Skeletal muscle tissue (tissue), 4 donors: ENCODE data around the gene HMGB1. TPM values are rescaled to one million over a fixed set of nuclear protein-coding genes. Genes with fewer than 3 reads are reported as not detected.

Source experiments
- H3K27ac ChIP-seq: one replicate; pipeline ENCODE4 v1.7.0; 2013; ENCODE audit warnings: mild to moderate bottlenecking, low read depth, low read length, inconsistent platforms
- H3K27me3 ChIP-seq, 3 donors: one replicate each; pipeline ENCODE4 v1.7.0; 2013; ENCODE audit warnings: low read length in 3 of 3; ENCODE audit not compliant: control insufficient read depth in 3 of 3, insufficient read depth in 3 of 3
- H3K36me3 ChIP-seq, 3 donors: one replicate each; pipeline ENCODE4 v1.7.0; 2013; ENCODE audit warnings: low read length in 3 of 3; ENCODE audit not compliant: control insufficient read depth in 3 of 3, insufficient read depth in 3 of 3
- H3K4me1 ChIP-seq, 3 donors: one replicate each; pipeline ENCODE4 v1.7.0; 2013; ENCODE audit warnings: low read length in 3 of 3, mild to moderate bottlenecking in 3 of 3; ENCODE audit not compliant: control insufficient read depth in 3 of 3, insufficient read depth in 3 of 3
- H3K4me3 ChIP-seq, 3 donors: one replicate each; pipeline ENCODE4 v1.7.0; 2013; ENCODE audit warnings: low read length in 3 of 3
- H3K9ac ChIP-seq, 3 donors: one replicate each; pipeline ENCODE4 v1.7.0; 2013; ENCODE audit warnings: low read length in 3 of 3, mild to moderate bottlenecking in 3 of 3, moderate library complexity in 2 of 3, low read depth in 1 of 3
- H3K9me3 ChIP-seq, 3 donors: one replicate each; pipeline ENCODE4 v1.7.0; 2013; ENCODE audit warnings: low read length in 3 of 3; ENCODE audit not compliant: control insufficient read depth in 3 of 3
- total RNA-seq: library from RNA; depleted of rRNA; stranded (reverse); fragments of >200 nt; gene quantifications from one replicate; pipeline ENCODE4 v1.2.3, GENCODE V29; 2014
- donor health status: Osteomylitis.

HMGB1 gene
- total RNA-seq, 1 donor from 2014 or later: 61.6 TPM

DNA sequence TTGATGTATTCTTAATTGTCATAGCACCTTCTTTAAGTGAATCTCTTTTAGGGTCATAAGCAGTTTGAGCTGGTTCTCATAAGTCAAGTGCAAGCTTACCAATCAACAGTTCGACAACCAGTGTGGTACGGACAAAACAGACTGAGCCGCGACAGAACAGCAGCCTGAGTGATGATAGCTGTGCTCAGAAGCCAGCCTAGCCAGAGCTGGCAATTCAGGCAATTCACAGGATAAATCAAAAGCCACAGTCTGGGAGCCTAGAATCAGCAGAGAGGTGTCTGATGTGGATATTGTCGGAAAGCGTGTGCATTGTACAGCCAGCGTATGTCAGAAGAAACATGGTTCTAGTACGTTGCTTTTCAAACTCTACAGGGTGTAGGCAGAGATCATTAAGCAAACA, 28.6 kb downstream of the HMGB1 start:
- no peaks in the 10 kb centered on the region for H3K4me1 ChIP-seq
- H3K27ac ChIP-seq: no peak overlapping the region
- H3K9ac ChIP-seq: no peak overlapping the region
- no peaks in the 10 kb centered on the region for H3K27me3 ChIP-seq
- H3K9me3 ChIP-seq: no peaks in the 10 kb centered on the region
- H3K36me3 ChIP-seq: no peaks in the 10 kb centered on the region
- H3K4me3 ChIP-seq: no peak overlapping the region

DNA sequence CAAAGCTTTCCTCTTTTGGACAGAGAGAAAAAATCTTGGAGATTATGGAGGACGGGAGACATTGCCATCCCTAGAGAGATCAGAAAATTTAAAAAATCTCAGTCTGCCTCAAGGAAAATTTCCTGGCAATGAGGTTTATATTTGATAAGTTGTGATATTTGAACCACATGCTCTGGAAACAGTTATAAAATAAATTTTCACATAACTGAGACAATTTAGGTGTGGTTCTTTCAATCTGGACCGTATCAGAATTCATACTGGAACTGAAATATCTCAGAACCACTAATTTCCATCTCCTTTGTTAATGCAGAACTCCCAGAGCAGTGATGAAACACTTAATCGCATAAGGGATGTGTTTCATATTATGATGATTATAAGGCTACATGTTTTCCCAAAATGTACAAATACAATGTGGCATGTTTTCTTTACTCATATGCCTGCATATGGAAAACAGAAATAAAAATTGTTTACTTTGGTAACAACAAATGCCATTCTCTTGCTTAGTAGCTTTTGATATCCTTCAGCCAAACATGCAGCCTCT, 29.8 kb downstream of the HMGB1 start:
- no peaks in the 10 kb centered on the region for H3K9me3 ChIP-seq

DNA sequence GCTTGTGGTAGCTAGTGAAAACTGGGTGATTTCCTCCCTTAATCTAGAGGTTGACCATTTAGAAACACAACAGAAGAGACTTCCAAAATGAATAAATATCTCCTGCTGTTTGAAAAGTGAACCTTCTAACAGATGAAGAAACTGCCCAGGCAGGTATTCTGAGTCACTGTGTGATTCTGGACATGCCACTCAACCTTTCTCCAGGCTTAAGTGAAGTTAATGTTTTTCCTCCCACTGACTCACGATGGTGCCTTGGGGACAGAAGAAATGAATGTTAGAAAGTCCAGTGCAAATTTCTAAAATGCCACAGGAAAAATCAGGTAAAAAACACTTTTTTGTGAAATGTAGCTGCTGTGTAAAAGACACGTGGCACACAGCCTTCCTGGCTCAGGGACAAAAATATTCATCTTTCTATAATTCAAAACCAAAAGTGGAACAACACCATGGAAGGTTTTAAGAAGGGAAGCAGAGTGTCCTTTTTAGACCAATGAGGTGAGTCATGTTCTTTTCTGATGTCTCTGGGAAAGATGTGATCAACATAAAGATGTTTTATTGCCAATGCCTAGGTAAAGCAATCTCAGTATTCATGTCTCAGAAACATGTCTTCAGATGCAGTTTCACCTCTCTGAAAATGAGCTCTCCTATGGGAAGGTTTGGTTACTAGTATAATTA, 34.3 kb downstream of the HMGB1 start:
- Histone ChIP-seq H3K36me3 (no peaks in the 10 kb centered on the region), H3K27ac (no peak overlapping the region), H3K9ac (no peak overlapping the region), H3K4me3 (no peak overlapping the region), H3K27me3 (no peaks in the 10 kb centered on the region), H3K9me3 (no peaks in the 10 kb centered on the region), H3K4me1 (peaks cover 0 to 5% (median 0%) of the 10 kb centered on the region in 3 donors)

More for the DNA sequence above, 29.8 kb downstream of the HMGB1 start:
- H3K27ac ChIP-seq: no peak overlapping the region
- H3K27me3 ChIP-seq: no peaks in the 10 kb centered on the region
- H3K4me1 ChIP-seq: no peaks in the 10 kb centered on the region
- H3K4me3 ChIP-seq: no peak overlapping the region
- no peak overlapping the region for H3K9ac ChIP-seq
- H3K36me3 ChIP-seq: no peaks in the 10 kb centered on the region

DNA sequence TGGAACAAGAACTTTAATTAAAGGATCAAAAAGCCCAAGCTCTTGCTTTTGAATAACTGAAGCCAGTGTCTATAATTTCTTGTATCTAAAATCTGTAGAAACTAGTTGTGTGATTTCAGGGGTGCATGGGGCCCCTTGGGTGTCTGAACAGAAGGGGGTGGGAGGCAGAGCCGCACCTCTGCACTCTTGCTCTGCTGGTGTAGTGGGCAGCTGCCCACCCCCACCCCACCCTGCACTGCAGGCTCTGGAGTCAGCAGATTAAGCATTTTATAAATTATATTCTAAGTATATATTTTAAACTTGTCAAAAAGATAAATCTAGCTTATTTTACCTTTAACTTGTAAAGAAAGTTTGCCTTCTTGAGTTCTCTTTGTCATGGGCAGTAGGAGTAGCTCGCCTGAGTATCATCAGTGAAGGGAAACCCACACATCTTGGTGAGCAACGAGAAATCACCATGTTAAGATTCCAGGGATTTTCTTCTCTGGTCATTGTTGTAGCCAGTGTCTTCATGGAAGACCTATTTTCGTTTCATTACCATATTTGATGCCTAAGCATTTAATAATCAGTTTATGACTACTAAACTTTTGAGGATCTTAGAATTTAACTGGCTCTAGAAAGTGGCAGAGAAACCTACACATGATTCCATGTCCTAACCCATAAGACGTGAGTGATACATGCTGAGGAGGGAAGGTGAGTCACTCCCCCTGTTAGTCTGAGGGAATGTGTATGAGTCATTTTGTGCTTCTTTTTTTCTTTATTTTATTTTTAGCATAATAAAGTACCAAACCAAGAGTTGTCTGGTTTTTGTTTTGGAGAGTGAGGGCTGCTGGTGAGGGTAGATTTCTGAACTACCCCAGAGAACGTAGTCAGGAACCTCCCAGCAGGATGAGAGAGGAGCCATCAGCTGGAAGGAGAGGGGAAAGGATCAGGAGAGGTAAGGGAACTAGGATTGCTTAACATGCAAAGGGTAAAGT, 35.7 kb downstream of the HMGB1 start:
- no peaks in the 10 kb centered on the region for H3K27me3 ChIP-seq
- H3K27ac ChIP-seq: no peak overlapping the region
- H3K9ac ChIP-seq: no peak overlapping the region
- H3K4me3 ChIP-seq: no peak overlapping the region
- H3K36me3 ChIP-seq: no peaks in the 10 kb centered on the region
- peaks cover 0 to 9% (median 0%) of the 10 kb centered on the region in 3 donors for H3K4me1 ChIP-seq
- no peaks in the 10 kb centered on the region for H3K9me3 ChIP-seq

DNA sequence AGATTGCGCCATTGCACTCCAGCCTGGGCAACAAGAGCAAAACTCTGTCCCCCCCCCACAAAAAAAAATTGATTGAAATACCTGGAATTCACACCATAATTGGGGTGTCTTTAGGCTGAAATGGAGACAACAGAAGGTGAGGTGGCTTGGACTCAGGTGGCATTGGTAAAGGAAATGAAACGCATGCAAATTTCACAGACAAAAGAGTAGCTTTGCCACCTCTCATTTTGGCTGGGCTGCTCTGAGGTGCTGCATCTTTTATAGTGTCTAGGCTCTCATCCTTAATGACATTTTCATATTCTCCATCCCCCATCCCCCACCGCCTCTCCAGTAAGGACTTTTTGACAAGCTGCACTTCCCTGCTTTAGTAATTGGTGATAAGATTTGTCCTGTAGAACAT, 36.5 kb downstream of the HMGB1 start:
- Histone ChIP-seq H3K36me3 (no peaks in the 10 kb centered on the region), H3K9me3 (no peaks in the 10 kb centered on the region), H3K27me3 (no peaks in the 10 kb centered on the region), H3K4me3 (no peak overlapping the region), H3K4me1 (peaks cover 0 to 9% (median 0%) of the 10 kb centered on the region in 3 donors), H3K9ac (no peak overlapping the region), H3K27ac (no peak overlapping the region)

DNA sequence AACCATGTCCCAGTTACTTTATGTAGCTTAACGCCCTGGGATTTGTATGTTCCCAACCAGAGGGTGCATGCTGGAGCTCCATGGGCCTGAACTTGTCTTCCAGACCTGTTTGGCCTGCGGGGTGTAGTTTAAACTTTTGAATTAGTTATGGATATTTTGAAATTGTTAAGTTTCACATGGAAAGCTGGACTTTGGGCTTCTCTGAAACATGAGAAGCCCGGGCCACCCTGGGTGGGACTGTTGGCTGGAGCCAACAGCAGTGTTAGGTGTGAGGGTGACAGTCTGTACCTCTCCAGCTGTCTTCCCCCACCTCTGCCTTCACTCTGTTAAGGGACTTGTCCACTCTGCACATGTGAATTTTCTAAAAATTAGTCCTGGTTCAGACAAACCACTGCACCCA, 41.8 kb downstream of the HMGB1 start:
- Histone ChIP-seq H3K4me3 (no peak overlapping the region), H3K4me1 (peaks cover 9 to 14% (median 10%) of the 10 kb centered on the region in 3 donors), H3K9me3 (no peaks in the 10 kb centered on the region), H3K9ac (no peak overlapping the region), H3K27me3 (no peaks in the 10 kb centered on the region), H3K36me3 (no peaks in the 10 kb centered on the region), H3K27ac (no peak overlapping the region)

DNA sequence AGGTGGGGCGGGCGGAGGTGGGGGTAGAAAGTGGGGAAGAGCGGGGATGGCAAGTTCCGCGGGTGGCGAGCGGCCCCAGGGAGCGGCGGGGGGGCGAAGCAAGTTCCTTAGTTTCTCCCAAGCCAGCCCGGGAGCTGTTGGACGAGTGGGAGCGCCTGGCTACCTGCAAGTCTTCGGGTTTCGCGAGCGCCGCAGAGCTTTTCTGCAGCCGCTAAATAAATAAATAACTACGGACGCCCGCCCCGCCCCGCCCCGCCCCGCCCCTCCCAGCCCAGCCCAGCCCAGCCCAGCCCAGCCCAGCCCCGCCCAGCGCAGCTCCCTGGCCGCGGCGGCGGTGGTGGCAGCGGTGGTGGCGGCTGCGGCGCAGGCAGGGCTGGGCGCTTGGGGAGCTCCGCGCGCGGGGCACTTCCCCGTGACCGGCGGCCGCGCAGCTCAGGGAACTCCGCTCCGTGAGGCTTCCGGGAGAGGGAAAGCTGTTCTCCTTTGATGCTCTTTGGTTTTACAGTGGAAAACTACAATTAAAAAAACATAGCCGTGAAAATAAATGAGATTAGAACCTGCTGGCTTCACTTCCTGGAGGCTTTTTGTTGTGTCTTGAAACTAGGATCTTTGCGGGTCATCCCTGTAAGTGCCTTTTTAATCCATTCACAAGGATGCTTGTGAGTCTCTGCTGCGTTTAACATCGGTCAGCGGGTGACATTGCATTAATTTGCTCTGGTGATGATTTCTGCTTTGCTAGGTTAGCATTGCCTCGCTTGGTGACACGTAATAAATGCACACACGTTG, 43.5 kb downstream of the HMGB1 start, which contains the start of gene UBE2L5:
Gene UBE2L5 (plus strand): TSS at position 440 of the 786 bp plus-strand sequence. CDS start 5,498 bp downstream, outside the sequence.
- no peaks in the 10 kb centered on the region for H3K9me3 ChIP-seq
- peak within 1 kb of the TSS; percentile 78 to 96 (median 88) for H3K4me3 ChIP-seq
- H3K9ac ChIP-seq: peak within 1 kb of the TSS; percentile 77 to 95 (median 85)
- H3K4me1 ChIP-seq: peaks cover 9 to 14% (median 10%) of the 10 kb centered on the region in 3 donors
- peak within 1 kb of the TSS; percentile 85 for H3K27ac ChIP-seq
- H3K36me3 ChIP-seq: no peaks in the 10 kb centered on the region
- no peaks in the 10 kb centered on the region for H3K27me3 ChIP-seq

DNA sequence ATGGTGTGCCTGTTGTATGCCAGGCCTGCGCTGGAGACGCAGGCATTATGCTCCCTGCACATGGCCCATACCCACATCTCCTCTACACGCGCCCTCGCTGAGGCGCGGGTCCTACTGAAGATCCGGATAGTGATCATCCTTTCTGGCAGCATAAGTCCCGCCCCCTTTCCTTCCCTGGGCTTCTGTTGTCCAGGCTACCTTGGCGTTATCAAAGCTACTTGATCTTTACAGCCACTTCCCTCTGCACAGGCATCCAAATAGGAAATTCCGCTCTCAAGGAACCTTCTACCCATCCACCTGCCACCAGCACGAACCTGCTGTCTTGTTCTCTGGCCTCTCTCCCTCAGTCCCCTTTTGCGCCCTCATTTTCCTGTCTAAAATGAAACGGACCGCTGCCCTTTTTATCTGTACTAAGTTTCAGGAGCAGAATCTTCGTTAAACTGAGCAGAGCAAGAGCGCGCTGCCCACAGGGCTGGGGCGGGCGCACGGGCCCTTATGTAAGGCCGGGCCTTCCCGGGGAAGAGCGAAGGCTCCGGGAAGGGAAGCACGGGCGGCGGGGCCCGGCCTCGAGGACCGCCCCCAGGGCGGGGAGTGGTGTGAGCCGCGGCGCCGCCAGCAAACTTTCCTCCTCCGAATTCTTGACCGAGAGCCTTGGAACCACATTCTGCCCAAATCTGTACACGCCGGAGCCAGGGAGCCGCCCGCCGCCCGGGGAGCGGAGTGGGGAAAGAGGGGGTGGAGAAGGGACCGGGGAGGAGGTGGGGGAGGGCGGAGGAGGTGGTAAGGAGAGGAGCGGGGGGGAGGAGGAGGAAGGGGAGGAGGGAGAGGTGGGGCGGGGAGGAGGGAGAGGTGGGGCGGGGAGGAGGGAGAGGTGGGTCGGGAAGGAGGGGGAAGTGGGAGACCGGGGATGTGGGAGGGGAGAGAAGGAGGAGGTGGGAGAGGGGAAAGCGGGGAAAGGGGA, 44.4 kb downstream of the HMGB1 start:
- Histone ChIP-seq H3K36me3 (no peaks in the 10 kb centered on the region), H3K27me3 (no peaks in the 10 kb centered on the region), H3K4me3 (peak overlapping the region; percentile 64 to 88 (median 75)), H3K9me3 (no peaks in the 10 kb centered on the region), H3K9ac (peak overlapping the region; percentile 77 to 95 (median 85)), H3K4me1 (peaks cover 9 to 14% (median 10%) of the 10 kb centered on the region in 3 donors), H3K27ac (peak overlapping the region; percentile 85)
